ENCODE measurements around the gene FAM171A1.
"Not testable (repeated sequence)": the region's sequence is repeated elsewhere in the genome, so short reads cannot be mapped to it uniquely, and the experiment has no call there.

Gene FAM171A1

GRCh38 chr10:15342970-15343369, 28.1 kb downstream of the FAM171A1 start:
- H3K27me3 ChIP-seq (ENCODE audit: control insufficient read depth, insufficient read depth, low read length): no peaks in the 10 kb centered on the region
- peaks cover 15% of the 10 kb centered on the region; the same call in 1 of the 2 replicates for H3K4me1 ChIP-seq (ENCODE audit: control insufficient read depth, insufficient read depth, low read length)
- H3K9ac ChIP-seq (ENCODE audit: low read length): no peak overlapping the region
- H3K4me3 ChIP-seq (ENCODE audit: low read depth, low read length): no peak overlapping the region
- no peaks in the 10 kb centered on the region for H3K9me3 ChIP-seq (ENCODE audit: control insufficient read depth, insufficient read depth, low read depth, low read length)
- H3K27ac ChIP-seq (ENCODE audit: low read depth, low read length): no peak overlapping the region
- no peaks in the 10 kb centered on the region for H3K36me3 ChIP-seq (ENCODE audit: control insufficient read depth, insufficient read depth, low read length)

DNA sequence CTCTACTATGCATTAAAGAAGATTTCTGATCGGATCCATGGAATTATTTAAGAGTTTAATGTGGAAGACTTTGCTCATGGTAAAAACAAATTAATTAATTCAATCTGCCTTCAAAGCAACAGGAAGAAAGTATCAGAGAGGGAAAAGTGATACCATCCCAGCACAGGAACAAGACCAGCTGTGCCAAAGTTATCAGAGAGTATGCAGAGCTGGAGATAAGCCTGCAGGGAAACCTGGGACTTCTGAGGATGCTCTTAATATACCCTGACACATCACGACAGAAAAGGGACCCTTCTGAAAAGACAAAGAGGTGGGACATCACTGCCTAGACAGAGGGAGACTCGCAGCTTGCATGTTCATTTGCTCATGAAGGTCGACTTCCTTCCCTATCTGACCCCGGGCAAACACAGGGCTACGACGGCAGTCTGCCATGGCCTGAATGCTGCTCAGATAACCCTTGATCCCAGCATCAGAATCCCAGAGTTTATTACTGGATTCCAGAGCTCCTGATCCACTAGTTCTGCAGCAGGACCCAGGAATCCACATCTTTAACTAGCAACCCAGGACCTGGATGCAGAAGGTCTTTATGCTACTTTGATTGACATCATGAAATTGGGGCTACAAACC, 29.5 kb downstream of the FAM171A1 start:
- H3K27me3 ChIP-seq (ENCODE audit: control insufficient read depth, insufficient read depth, low read length): no peaks in the 10 kb centered on the region
- no peaks in the 10 kb centered on the region for H3K9me3 ChIP-seq (ENCODE audit: control insufficient read depth, insufficient read depth, low read depth, low read length)
- no peaks in the 10 kb centered on the region for H3K36me3 ChIP-seq (ENCODE audit: control insufficient read depth, insufficient read depth, low read length)
- no peak overlapping the region for H3K4me3 ChIP-seq (ENCODE audit: low read depth, low read length)
- no peak overlapping the region for H3K9ac ChIP-seq (ENCODE audit: low read length)
- H3K27ac ChIP-seq (ENCODE audit: low read depth, low read length): no peak overlapping the region
- H3K4me1 ChIP-seq (ENCODE audit: control insufficient read depth, insufficient read depth, low read length): peaks cover 15% of the 10 kb centered on the region; the same call in 1 of the 2 replicates

DNA sequence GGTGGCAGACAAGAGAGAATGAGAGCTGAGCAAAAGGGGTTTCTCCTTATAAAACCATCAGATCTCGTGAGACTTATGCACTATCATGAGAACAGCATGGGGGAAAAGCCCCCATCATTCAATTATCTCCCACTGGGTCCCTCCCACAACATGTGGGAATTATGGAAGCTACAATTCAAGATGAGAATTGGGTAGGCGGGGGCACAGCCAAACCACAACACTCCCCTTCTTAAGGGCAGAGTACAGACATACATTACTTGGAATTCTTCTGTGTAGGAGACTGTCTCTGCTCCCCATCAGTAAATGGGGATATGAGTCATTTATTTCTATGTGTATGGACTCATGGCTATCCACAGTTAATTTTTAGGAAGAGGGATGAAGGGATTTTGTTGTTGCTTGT, 31.2 kb downstream of the FAM171A1 start:
- Histone ChIP-seq H3K9me3 (ENCODE audit: control insufficient read depth, insufficient read depth, low read depth, low read length) (no peaks in the 10 kb centered on the region), H3K27me3 (ENCODE audit: control insufficient read depth, insufficient read depth, low read length) (no peaks in the 10 kb centered on the region), H3K4me1 (ENCODE audit: control insufficient read depth, insufficient read depth, low read length) (peaks cover 3% of the 10 kb centered on the region; the same call in 1 of the 2 replicates), H3K36me3 (ENCODE audit: control insufficient read depth, insufficient read depth, low read length) (no peaks in the 10 kb centered on the region), H3K27ac (ENCODE audit: low read depth, low read length) (no peak overlapping the region), H3K9ac (ENCODE audit: low read length) (no peak overlapping the region), H3K4me3 (ENCODE audit: low read depth, low read length) (no peak overlapping the region)

GRCh38 chr10:15337441-15337923, 33.6 kb downstream of the FAM171A1 start:
- not testable (repeated sequence) for H3K4me1 ChIP-seq (ENCODE audit: control insufficient read depth, insufficient read depth, low read length); H3K27ac ChIP-seq (ENCODE audit: low read depth, low read length); H3K9ac ChIP-seq (ENCODE audit: low read length); H3K4me3 ChIP-seq (ENCODE audit: low read depth, low read length); H3K9me3 ChIP-seq (ENCODE audit: control insufficient read depth, insufficient read depth, low read depth, low read length); H3K27me3 ChIP-seq (ENCODE audit: control insufficient read depth, insufficient read depth, low read length); H3K36me3 ChIP-seq (ENCODE audit: control insufficient read depth, insufficient read depth, low read length)

GRCh38 chr10:15336211-15336610, 34.9 kb downstream of the FAM171A1 start:
- Histone ChIP-seq H3K27ac (ENCODE audit: low read depth, low read length) (no peak overlapping the region), H3K9me3 (ENCODE audit: control insufficient read depth, insufficient read depth, low read depth, low read length) (no peaks in the 10 kb centered on the region), H3K36me3 (ENCODE audit: control insufficient read depth, insufficient read depth, low read length) (no peaks in the 10 kb centered on the region), H3K9ac (ENCODE audit: low read length) (no peak overlapping the region), H3K27me3 (ENCODE audit: control insufficient read depth, insufficient read depth, low read length) (no peaks in the 10 kb centered on the region), H3K4me3 (ENCODE audit: low read depth, low read length) (no peak overlapping the region), H3K4me1 (ENCODE audit: control insufficient read depth, insufficient read depth, low read length) (peaks cover 8% of the 10 kb centered on the region)

DNA sequence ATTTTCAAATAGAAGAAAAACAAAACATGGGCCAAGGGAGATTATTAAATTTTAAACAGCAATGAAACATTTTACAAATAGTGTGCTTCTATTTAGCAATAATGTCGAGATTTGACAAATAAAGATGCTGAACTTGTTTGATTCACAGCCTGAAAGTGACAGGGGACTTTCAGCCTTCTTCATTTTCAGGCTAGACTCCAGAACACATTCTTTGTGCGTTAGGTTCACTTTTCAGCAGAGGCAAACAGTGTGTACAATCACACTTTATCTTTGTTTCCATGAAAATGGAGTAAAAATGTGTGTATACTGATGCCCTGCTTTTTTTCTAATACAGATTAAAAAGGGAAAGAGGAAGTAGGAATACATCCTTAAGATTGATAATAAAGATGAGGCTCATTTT, 35.6 kb downstream of the FAM171A1 start:
- H3K27ac ChIP-seq (ENCODE audit: low read depth, low read length): no peak overlapping the region
- no peaks in the 10 kb centered on the region for H3K9me3 ChIP-seq (ENCODE audit: control insufficient read depth, insufficient read depth, low read depth, low read length)
- H3K9ac ChIP-seq (ENCODE audit: low read length): no peak overlapping the region
- H3K36me3 ChIP-seq (ENCODE audit: control insufficient read depth, insufficient read depth, low read length): no peaks in the 10 kb centered on the region
- peaks cover 8% of the 10 kb centered on the region for H3K4me1 ChIP-seq (ENCODE audit: control insufficient read depth, insufficient read depth, low read length)
- H3K4me3 ChIP-seq (ENCODE audit: low read depth, low read length): no peak overlapping the region
- H3K27me3 ChIP-seq (ENCODE audit: control insufficient read depth, insufficient read depth, low read length): no peaks in the 10 kb centered on the region

DNA sequence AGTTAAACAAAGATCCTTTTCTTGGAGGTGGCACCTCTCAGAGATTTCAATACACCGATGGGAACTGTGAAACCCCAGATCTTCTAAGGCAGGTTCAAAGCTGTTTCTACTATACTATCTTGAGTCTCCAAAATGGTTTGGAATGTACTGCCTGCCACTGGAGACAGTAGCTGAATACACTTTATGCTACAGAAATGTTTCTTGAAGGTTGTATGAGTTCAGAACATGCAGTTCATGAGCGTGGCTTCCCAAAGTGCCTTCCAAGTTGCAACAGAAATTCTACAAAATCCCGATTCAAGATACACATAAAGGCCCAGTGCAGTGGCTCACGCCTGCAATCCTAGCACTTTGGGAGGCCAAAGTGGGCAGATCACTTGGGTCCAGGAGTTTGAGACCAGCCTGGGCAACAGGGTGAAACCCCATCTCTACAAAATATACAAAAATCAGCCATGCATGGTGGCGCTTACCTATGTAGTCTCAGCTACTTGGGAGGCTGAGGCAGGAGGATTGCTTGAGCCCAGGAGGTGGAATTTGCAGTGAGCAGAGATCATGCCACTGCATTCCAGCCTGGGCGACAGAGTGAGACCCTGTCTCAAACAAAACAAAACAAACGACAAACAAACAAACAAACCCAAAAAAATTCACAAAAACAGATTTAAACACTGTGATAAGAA, 36.3 kb downstream of the FAM171A1 start:
- H3K36me3 ChIP-seq (ENCODE audit: control insufficient read depth, insufficient read depth, low read length): no peaks in the 10 kb centered on the region
- no peaks in the 10 kb centered on the region for H3K9me3 ChIP-seq (ENCODE audit: control insufficient read depth, insufficient read depth, low read depth, low read length)
- H3K4me3 ChIP-seq (ENCODE audit: low read depth, low read length): no peak overlapping the region
- no peaks in the 10 kb centered on the region for H3K27me3 ChIP-seq (ENCODE audit: control insufficient read depth, insufficient read depth, low read length)
- H3K4me1 ChIP-seq (ENCODE audit: control insufficient read depth, insufficient read depth, low read length): peaks cover 8% of the 10 kb centered on the region
- no peak overlapping the region for H3K27ac ChIP-seq (ENCODE audit: low read depth, low read length)
- no peak overlapping the region for H3K9ac ChIP-seq (ENCODE audit: low read length)

DNA sequence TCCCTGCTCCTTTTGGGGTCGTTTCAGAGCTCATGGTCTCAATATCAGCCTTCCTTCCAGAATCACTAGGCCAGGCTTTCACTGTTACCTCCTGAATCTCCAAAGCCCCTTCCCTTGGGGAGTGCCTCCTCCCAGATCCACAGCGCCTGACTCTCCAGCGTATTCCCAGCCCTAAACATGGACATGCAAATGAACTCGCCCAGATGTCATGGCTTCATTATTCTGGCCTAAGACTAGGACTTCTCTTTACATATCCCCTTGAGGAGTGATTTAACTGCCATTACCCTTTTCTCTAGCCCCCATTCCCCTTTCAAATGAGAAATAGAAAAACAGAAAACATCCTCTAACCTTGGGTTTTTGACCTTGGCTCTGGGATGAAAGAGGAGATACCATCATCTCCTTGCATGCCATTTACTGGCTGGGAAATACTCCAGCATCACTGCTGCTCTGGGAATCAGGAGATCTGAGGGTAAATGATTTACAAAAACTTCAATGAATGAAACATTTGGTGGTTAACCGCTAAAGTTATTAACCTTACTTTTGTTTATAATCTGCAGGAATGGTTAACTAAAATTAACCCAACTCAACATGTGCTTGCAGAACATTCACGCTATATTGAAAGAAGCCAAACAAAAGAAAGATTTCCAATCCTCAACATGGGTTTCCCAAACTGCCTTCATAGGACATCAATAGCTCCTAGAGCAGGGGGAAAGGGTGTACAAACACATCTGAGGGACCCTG, 37.0 kb downstream of the FAM171A1 start:
- Histone ChIP-seq H3K36me3 (ENCODE audit: control insufficient read depth, insufficient read depth, low read length) (no peaks in the 10 kb centered on the region), H3K27ac (ENCODE audit: low read depth, low read length) (no peak overlapping the region)

GRCh38 chr10:15333181-15333580, 37.9 kb downstream of the FAM171A1 start:
- H3K9ac ChIP-seq (ENCODE audit: low read length); H3K27ac ChIP-seq (ENCODE audit: low read depth, low read length); H3K4me3 ChIP-seq (ENCODE audit: low read depth, low read length); H3K36me3 ChIP-seq (ENCODE audit: control insufficient read depth, insufficient read depth, low read length); H3K4me1 ChIP-seq (ENCODE audit: control insufficient read depth, insufficient read depth, low read length); H3K9me3 ChIP-seq (ENCODE audit: control insufficient read depth, insufficient read depth, low read depth, low read length); H3K27me3 ChIP-seq (ENCODE audit: control insufficient read depth, insufficient read depth, low read length): not testable (repeated sequence)

More for the DNA sequence above, 37.0 kb downstream of the FAM171A1 start:
- Histone ChIP-seq H3K9ac (ENCODE audit: low read length) (no peak overlapping the region), H3K9me3 (ENCODE audit: control insufficient read depth, insufficient read depth, low read depth, low read length) (no peaks in the 10 kb centered on the region), H3K4me1 (ENCODE audit: control insufficient read depth, insufficient read depth, low read length) (peaks cover 8% of the 10 kb centered on the region), H3K4me3 (ENCODE audit: low read depth, low read length) (no peak overlapping the region), H3K27me3 (ENCODE audit: control insufficient read depth, insufficient read depth, low read length) (no peaks in the 10 kb centered on the region)

- H3K36me3 ChIP-seq (ENCODE audit: control insufficient read depth, insufficient read depth, low read length): no peaks in the 10 kb centered on the region
- no peaks in the 10 kb centered on the region for H3K27me3 ChIP-seq (ENCODE audit: control insufficient read depth, insufficient read depth, low read length)
- H3K9ac ChIP-seq (ENCODE audit: low read length): no peak overlapping the region
- no peaks in the 10 kb centered on the region for H3K9me3 ChIP-seq (ENCODE audit: control insufficient read depth, insufficient read depth, low read depth, low read length)
- peaks cover 8% of the 10 kb centered on the region for H3K4me1 ChIP-seq (ENCODE audit: control insufficient read depth, insufficient read depth, low read length)
- H3K4me3 ChIP-seq (ENCODE audit: low read depth, low read length): no peak overlapping the region
- no peak overlapping the region for H3K27ac ChIP-seq (ENCODE audit: low read depth, low read length)
Measured at GRCh38 chr10:15331461-15331860, 39.6 kb downstream of the FAM171A1 start.

DNA sequence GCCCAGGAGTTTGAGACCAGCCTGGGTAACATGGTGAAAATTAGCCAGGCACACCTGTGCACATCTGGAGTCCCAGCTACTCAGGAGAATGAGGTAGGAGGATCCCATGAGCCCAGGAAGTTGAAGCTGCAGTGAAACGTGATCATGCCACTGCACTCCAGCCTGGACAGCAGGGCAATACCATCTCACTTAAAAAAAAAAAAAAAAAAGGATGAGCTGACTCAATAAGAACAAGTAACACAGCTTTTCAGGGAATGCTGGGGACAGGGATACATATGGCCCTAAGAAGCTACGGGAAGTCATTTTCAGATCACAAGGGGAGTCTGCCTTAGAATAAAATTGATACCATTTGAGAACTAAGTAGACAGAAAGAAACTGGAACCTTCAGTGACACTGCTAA, 41.7 kb downstream of the FAM171A1 start:
- Histone ChIP-seq H3K36me3 (ENCODE audit: control insufficient read depth, insufficient read depth, low read length) (no peaks in the 10 kb centered on the region), H3K9ac (ENCODE audit: low read length) (no peak overlapping the region), H3K4me1 (ENCODE audit: control insufficient read depth, insufficient read depth, low read length) (peaks cover 13% of the 10 kb centered on the region), H3K9me3 (ENCODE audit: control insufficient read depth, insufficient read depth, low read depth, low read length) (no peaks in the 10 kb centered on the region), H3K4me3 (ENCODE audit: low read depth, low read length) (no peak overlapping the region), H3K27me3 (ENCODE audit: control insufficient read depth, insufficient read depth, low read length) (no peaks in the 10 kb centered on the region), H3K27ac (ENCODE audit: low read depth, low read length) (no peak overlapping the region)

All from HUES6 (cell line).